Esophagus muscularis mucosa (tissue), 4 donors: ENCODE measurements around the gene MAPK11. TPM values are rescaled to one million over a fixed set of nuclear protein-coding genes. Genes with fewer than 3 reads are reported as not detected.
A peak's percentile ranks its signal among the peaks of the same experiment; 100 is the strongest.

Experiments
- DNase-seq: peaks from one replicate; pipeline ENCODE4 v3.0.0-alpha.2; 2017; ENCODE audit errors: extremely low spot score
- H3K27ac ChIP-seq, 4 donors: fragments of 200-600 bp; sonication (generic); replicated peaks in 1 of 4; 1 replicate in 3 of 4; 2 replicates in 1 of 4; pipeline ENCODE4 v1.5.1; 2016 to 2019; ENCODE audit warnings: mild to moderate bottlenecking in 1 of 4
- H3K27me3 ChIP-seq, 4 donors: fragments of 200-600 bp; sonication (generic); one replicate each; pipeline versions ENCODE4 v1.5.1 to v1.6.0; 2016 to 2019
- H3K36me3 ChIP-seq, 4 donors: fragments of 200-600 bp; sonication (generic); one replicate each; pipeline ENCODE4 v1.5.1; 2016 to 2019
- H3K4me1 ChIP-seq, 4 donors: fragments of 200-600 bp; sonication (generic); one replicate each; pipeline ENCODE4 v1.5.1; 2016 to 2019
- H3K4me3 ChIP-seq, 4 donors: fragments of 200-600 bp; sonication (generic); 1 replicate in 2 of 4; 2 replicates in 2 of 4; pipeline ENCODE4 v1.5.1; 2016 to 2019; ENCODE audit warnings: mild to moderate bottlenecking in 4 of 4, moderate library complexity in 1 of 4
- H3K9me3 ChIP-seq, 4 donors: fragments of 200-600 bp; sonication (generic); 1 replicate in 3 of 4; 2 replicates in 1 of 4; pipeline ENCODE4 v1.5.1; 2016 to 2019
- CTCF ChIP-seq, 3 experiments: fragments of 200-600 bp in 2 of 3; fragments of 450-650 bp in 1 of 3; sonication (generic) in 2 of 3; IDR thresholded peaks; one replicate each; pipeline ENCODE4 v1.5.1; 2017 to 2019; ENCODE audit warnings: antibody characterized with exemption in 3 of 3, mild to moderate bottlenecking in 2 of 3, moderate library complexity in 1 of 3
- EP300 ChIP-seq: sonication (generic); formaldehyde crosslinking; IDR thresholded peaks from one replicate; pipeline ENCODE4 v1.6.1; 2017; ENCODE audit warnings: antibody characterized with exemption
- POLR2A ChIP-seq: fragments of 450-650 bp; IDR thresholded peaks from one replicate; pipeline ENCODE4 v1.6.1; 2017; ENCODE audit warnings: antibody characterized with exemption, moderate library complexity, mild to moderate bottlenecking, low read depth
- POLR2AphosphoS5 ChIP-seq, 2 donors: sonication (generic); formaldehyde crosslinking; IDR thresholded peaks; one replicate each; pipeline ENCODE4 v1.6.1; 2017; ENCODE audit warnings: antibody characterized with exemption in 2 of 2
- WGBS: methylation state at CpG from one replicate; pipeline ENCODE4 v1.1.5; 2018; 5-methylcytosine and 5-hydroxymethylcytosine counted together
- intact Hi-C: fragments of 100-400 bp; cut with DNase I; formaldehyde crosslinking; loops from one replicate; pipeline ENCODE4 v1.15.1; 2023
- total RNA-seq, 4 donors: library from RNA; depleted of rRNA; stranded (reverse); fragments of >200 nt; gene quantifications; one replicate each; pipeline versions ENCODE4 v1.1.0 to v1.2.1, GENCODE V29; 2016

Gene MAPK11
- total RNA-seq, 4 donors from 2014 or later, result 3.7 to 12.5 (median 10.1) TPM

- no peak for DNase-seq
- Histone ChIP-seq H3K4me1 (peaks cover 25 to 42% (median 32%) of the 10 kb centered on the region in 4 donors), H3K4me3 (peak overlapping the region; percentile 57 to 71 (median 60)), H3K9me3 (no peaks in the 10 kb centered on the region), H3K27me3 (peaks cover 0 to 45% (median 0%) of the 10 kb centered on the region in 4 donors), H3K36me3 (peaks cover 0 to 17% (median 3%) of the 10 kb centered on the region in 4 donors), H3K27ac (peak overlapping the region; percentile 55 to 79 (median 63))
- no peak for TF ChIP-seq POLR2A
- TF ChIP-seq POLR2AphosphoS5 (IDR thresholded peaks at IDR 0.05), result no peak
- no peak for TF ChIP-seq CTCF (IDR thresholded peaks at IDR 0.05)
- no peak for TF ChIP-seq EP300
- intact Hi-C loops, result no loop called here
- WGBS, result 2% methylated on average over 22 of the region's 92 CpGs
Observed at GRCh38 chr22:50260801-50261614, 9.2 kb downstream of the MAPK11 start.

- Histone ChIP-seq H3K27ac (peak overlapping the region; percentile 55 to 79 (median 63)), H3K36me3 (peaks cover 0 to 21% (median 4%) of the 10 kb centered on the region in 4 donors), H3K4me3 (peak overlapping the region; percentile 57 to 71 (median 60)), H3K4me1 (peaks cover 25 to 42% (median 32%) of the 10 kb centered on the region in 4 donors), H3K9me3 (no peaks in the 10 kb centered on the region), H3K27me3 (peaks cover 0 to 45% (median 0%) of the 10 kb centered on the region in 4 donors)
- no peak for TF ChIP-seq CTCF (IDR thresholded peaks at IDR 0.05)
- no peak for TF ChIP-seq POLR2AphosphoS5 (IDR thresholded peaks at IDR 0.05)
- no peak for TF ChIP-seq EP300
- no peak for TF ChIP-seq POLR2A
- intact Hi-C loops, result no loop called here
- no peak for DNase-seq
- WGBS, result 17% methylated on average over 4 of the region's 11 CpGs
Observed at GRCh38 chr22:50260434-50260800, 9.8 kb downstream of the MAPK11 start.

GRCh38 chr22:50259302-50259701 lies 10.9 kb downstream of the MAPK11 start:
- H3K9me3 ChIP-seq, result no peaks in the 10 kb centered on the region
- H3K4me3 ChIP-seq, result no peak overlapping the region
- H3K27ac ChIP-seq, result no peak overlapping the region
- intact Hi-C loops, result no loop called here
- peaks cover 0 to 25% (median 8%) of the 10 kb centered on the region in 4 donors for H3K36me3 ChIP-seq
- peaks cover 25 to 42% (median 32%) of the 10 kb centered on the region in 4 donors for H3K4me1 ChIP-seq
- 90% methylated on average over 12 of the region's 15 CpGs for WGBS
- DNase-seq, result no peak
- peaks cover 0 to 45% (median 0%) of the 10 kb centered on the region in 4 donors for H3K27me3 ChIP-seq
- TF ChIP-seq POLR2A, result no peak
- TF ChIP-seq POLR2AphosphoS5 (IDR thresholded peaks at IDR 0.05), result no peak
- TF ChIP-seq EP300, result no peak
- TF ChIP-seq CTCF (IDR thresholded peaks at IDR 0.05), result no peak

- Histone ChIP-seq H3K4me1 (peaks cover 25 to 42% (median 32%) of the 10 kb centered on the region in 4 donors), H3K4me3 (no peak overlapping the region), H3K9me3 (no peaks in the 10 kb centered on the region), H3K27ac (no peak overlapping the region), H3K27me3 (peaks cover 0 to 45% (median 0%) of the 10 kb centered on the region in 4 donors), H3K36me3 (peaks cover 0 to 25% (median 8%) of the 10 kb centered on the region in 4 donors)
- DNase-seq, result no peak
- intact Hi-C loops, result no loop called here
- WGBS, result 79% methylated on average over 24 of the region's 24 CpGs
- TF ChIP-seq CTCF (IDR thresholded peaks at IDR 0.05), result no peak
- no peak for TF ChIP-seq POLR2AphosphoS5 (IDR thresholded peaks at IDR 0.05)
- TF ChIP-seq POLR2A, result no peak
- TF ChIP-seq EP300, result no peak
Observed at GRCh38 chr22:50258361-50259292, 11.6 kb downstream of the MAPK11 start.
